Ascending aorta (tissue), 2 donors: ENCODE measurements around the gene HOXB6. TPM values are rescaled to one million over a fixed set of nuclear protein-coding genes. Genes with fewer than 3 reads are reported as not detected.

Experiments used
- DNase-seq, 2 donors: peaks; one replicate each; pipeline ENCODE4 v3.0.0-alpha.2; 2019; ENCODE audit warnings: low spot score in 2 of 2
- H3K27ac ChIP-seq, 2 donors: fragments of 200-600 bp; sonication (generic); one replicate each; pipeline ENCODE4 v1.5.1; 2016 to 2017; ENCODE audit warnings: mild to moderate bottlenecking in 1 of 2
- H3K27me3 ChIP-seq: fragments of 200-600 bp; sonication (generic); one replicate; pipeline ENCODE4 v1.5.1; 2017
- H3K36me3 ChIP-seq, 2 donors: fragments of 200-600 bp; sonication (generic); one replicate each; pipeline ENCODE4 v1.5.1; 2016
- H3K4me1 ChIP-seq, 2 donors: fragments of 200-600 bp; sonication (generic); one replicate each; pipeline ENCODE4 v1.5.1; 2016 to 2017; ENCODE audit warnings: mild to moderate bottlenecking in 1 of 2
- H3K4me3 ChIP-seq, 2 donors: fragments of 200-600 bp; sonication (generic); one replicate each; pipeline ENCODE4 v1.5.1; 2016 to 2017; ENCODE audit warnings: mild to moderate bottlenecking in 1 of 2
- H3K9me3 ChIP-seq, 2 donors: fragments of 200-600 bp; sonication (generic); one replicate each; pipeline ENCODE4 v1.5.1; 2016
- intact Hi-C: fragments of 100-400 bp; cut with DNase I; formaldehyde crosslinking; loops from one replicate; pipeline ENCODE4 v1.15.1; 2023
- total RNA-seq: library from RNA; depleted of rRNA; stranded (reverse); fragments of >200 nt; gene quantifications from one replicate; pipeline ENCODE4 v1.1.0, GENCODE V29; 2016
- TF ChIP-seq, protein P1 (sequence below), 3 experiments: fragments of 200-600 bp in 2 of 3; fragments of 450-650 bp in 1 of 3; sonication (generic) in 2 of 3; IDR thresholded peaks; one replicate each; pipeline ENCODE4 v1.5.1; 2016 to 2019; ENCODE audit warnings: antibody characterized with exemption in 3 of 3, mild to moderate bottlenecking in 1 of 3, moderate library complexity in 1 of 3

HOXB6 gene
- total RNA-seq, 1 donor from 2014 or later: 5.1 TPM

DNA sequence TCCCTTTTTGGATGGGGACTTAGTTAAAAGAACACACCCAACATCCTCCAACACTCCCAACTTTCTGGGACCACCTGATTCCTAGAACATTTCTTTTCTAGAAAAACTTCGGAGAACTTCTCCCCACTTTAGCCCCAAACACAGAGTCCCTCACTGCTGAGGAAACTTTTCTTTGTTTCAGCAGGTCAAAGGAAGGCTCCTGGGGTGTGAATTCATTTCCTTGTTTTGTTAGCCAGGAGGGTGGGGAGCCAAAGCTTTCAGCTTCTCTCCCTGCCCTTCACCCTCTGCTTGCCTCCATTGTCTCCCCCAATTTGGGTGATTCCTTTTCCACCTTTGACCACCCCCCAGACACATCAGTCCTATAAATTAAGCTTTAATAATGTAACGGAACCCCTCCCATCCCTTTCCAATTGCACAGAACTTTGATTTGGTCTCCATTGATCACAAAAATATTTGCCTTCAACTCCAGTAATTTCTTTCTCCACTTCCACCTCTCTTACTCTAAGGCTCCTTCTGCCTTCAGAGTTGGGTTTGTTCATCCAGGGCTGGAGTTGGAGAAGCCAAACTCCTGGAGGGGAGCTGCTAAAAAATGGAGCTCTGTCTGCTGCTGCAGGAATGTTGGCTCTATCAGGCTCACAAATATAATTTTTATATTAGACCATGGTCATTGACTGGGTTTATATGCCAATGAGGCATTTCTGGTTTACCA lies 37.0 kb downstream of the HOXB6 start:
- no peaks in the 10 kb centered on the region for H3K9me3 ChIP-seq
- H3K27me3 ChIP-seq: no peaks in the 10 kb centered on the region
- H3K36me3 ChIP-seq: no peaks in the 10 kb centered on the region
- intact Hi-C loops: no loop called here
- H3K4me3 ChIP-seq: peak overlapping the region in 1 of 2 donors; percentile 75
- DNase-seq: no peak
- peaks cover 2 to 77% of the 10 kb centered on the region in 2 donors for H3K4me1 ChIP-seq
- H3K27ac ChIP-seq: peak overlapping the region; percentile 93 to 97
- TF ChIP-seq, protein P1, sequence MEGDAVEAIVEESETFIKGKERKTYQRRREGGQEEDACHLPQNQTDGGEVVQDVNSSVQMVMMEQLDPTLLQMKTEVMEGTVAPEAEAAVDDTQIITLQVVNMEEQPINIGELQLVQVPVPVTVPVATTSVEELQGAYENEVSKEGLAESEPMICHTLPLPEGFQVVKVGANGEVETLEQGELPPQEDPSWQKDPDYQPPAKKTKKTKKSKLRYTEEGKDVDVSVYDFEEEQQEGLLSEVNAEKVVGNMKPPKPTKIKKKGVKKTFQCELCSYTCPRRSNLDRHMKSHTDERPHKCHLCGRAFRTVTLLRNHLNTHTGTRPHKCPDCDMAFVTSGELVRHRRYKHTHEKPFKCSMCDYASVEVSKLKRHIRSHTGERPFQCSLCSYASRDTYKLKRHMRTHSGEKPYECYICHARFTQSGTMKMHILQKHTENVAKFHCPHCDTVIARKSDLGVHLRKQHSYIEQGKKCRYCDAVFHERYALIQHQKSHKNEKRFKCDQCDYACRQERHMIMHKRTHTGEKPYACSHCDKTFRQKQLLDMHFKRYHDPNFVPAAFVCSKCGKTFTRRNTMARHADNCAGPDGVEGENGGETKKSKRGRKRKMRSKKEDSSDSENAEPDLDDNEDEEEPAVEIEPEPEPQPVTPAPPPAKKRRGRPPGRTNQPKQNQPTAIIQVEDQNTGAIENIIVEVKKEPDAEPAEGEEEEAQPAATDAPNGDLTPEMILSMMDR (IDR thresholded peaks at IDR 0.05): no peak

DNA sequence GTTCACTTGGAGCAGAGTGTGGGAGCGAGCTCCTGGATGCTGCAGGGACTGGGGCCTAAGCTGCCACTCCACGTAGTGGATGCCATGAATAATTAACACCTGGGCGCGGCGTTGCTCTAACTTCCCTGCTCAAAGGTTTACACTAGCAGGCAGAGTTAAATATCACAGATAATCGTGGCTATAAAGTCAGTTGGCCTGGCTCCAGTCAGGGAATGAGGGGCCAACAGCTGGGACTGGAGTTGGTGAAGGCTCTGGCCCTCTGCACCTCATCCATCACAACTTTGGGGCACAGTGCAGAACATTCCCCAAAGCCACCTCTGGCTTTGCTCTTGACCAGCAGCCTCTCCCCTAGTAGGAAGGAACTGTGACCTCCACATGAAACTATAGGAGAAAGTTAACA lies 37.6 kb downstream of the HOXB6 start:
- TF ChIP-seq, protein P1 (IDR thresholded peaks at IDR 0.05): no peak
- Histone ChIP-seq H3K36me3 (no peaks in the 10 kb centered on the region), H3K4me1 (peaks cover 2 to 74% of the 10 kb centered on the region in 2 donors), H3K27ac (peak overlapping the region; percentile 58 to 97), H3K4me3 (no peak overlapping the region), H3K27me3 (no peaks in the 10 kb centered on the region), H3K9me3 (no peaks in the 10 kb centered on the region)
- intact Hi-C loops: no loop called here
- no peak for DNase-seq

DNA sequence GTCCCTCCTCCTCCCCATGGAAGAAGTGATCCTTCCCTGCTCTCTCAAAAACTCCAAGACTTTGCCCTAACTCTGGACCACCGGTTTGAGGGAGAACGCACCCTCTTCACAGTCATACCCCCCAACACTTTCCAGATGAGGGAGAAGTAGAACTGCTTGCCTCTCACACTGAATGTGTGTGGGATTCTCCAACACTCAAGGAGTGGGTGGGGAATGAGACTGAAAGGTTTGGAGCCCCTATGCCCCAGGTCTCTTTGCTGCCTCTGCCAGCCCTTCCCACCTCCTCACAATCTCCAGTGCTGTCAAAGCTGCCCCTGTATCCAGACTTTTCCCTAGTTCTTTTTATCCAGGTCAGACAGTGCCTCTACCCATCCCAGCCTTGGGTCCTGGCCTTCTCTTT lies 38.1 kb downstream of the HOXB6 start:
- Histone ChIP-seq H3K27ac (peak overlapping the region; percentile 58 to 97), H3K36me3 (no peaks in the 10 kb centered on the region), H3K4me1 (peaks cover 2 to 74% of the 10 kb centered on the region in 2 donors), H3K27me3 (no peaks in the 10 kb centered on the region), H3K9me3 (no peaks in the 10 kb centered on the region), H3K4me3 (no peak overlapping the region)
- intact Hi-C loops: no loop called here
- no peak for DNase-seq
- TF ChIP-seq, protein P1 (IDR thresholded peaks at IDR 0.05): no peak

DNA sequence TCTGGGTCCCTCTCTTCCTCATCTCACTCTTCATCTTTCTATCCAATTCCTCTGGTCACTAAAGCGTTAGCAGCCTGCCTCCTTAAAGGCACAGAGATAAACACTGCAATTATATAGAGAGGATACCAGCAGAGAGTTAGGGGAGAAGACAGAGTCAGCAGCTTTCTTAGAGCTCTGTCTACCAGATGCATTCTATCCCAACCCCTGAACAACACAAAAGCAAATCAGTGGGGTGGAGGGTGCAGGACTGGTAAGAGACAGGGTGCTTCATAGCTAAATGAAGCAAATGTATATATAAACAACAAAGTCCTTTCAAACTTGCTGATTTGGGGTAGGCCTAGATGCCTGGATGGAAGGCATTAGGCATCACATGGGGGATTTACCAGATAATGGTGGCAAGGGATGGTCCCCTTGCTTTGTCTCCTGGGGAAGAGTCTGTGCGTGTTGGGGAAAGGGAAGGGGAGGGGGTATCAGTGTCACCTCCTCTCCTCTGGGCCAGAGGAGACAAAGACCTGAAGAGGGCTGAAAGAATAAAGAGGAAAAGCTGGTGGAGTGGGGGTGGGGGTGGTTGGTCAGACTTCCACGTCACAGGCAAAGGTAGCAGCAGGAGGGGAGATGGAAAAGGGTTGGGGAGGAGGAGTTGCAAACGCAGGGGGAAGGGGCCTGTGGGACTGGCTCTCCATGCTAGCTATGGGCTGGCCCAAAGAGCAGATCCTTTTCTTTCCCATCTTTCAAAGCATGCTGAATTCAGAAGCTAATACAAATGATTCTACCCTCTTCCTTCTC lies 38.7 kb downstream of the HOXB6 start:
- H3K4me3 ChIP-seq: no peak overlapping the region
- H3K36me3 ChIP-seq: no peaks in the 10 kb centered on the region
- H3K27me3 ChIP-seq: no peaks in the 10 kb centered on the region
- peak overlapping the region; percentile 74 to 97 for H3K27ac ChIP-seq
- intact Hi-C loops: no loop called here
- no peak for DNase-seq
- TF ChIP-seq, protein P1 (IDR thresholded peaks at IDR 0.05): no peak
- no peaks in the 10 kb centered on the region for H3K9me3 ChIP-seq
- peaks cover 2 to 73% of the 10 kb centered on the region in 2 donors for H3K4me1 ChIP-seq

DNA sequence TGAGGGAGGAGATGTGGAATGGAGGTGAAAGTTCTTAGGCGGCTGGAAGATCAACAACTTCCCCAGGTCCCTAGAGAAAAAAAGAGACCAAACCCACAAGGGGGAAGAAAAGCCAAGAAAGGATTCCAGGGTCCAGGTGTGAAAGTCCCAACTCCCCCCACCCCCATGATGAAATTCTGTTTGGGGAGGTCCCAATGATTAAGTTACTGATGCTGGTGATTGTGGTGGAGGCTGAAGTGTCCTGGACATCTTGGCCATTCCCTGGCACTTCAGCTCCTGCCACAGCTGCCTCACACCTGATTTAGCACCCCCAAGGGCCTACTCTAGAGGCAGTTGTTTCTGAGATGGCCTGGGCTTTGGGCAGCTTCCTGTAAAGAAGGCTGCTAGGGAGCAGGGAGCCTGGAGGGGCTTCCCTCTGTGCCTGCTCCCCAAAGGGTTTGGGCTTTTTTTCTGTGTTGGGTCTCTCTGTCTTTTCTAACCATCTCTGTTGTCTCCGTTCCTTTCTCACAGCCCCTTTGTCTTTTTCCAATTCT lies 39.7 kb downstream of the HOXB6 start:
- Histone ChIP-seq H3K36me3 (no peaks in the 10 kb centered on the region), H3K9me3 (no peaks in the 10 kb centered on the region), H3K27ac (peak overlapping the region; percentile 61 to 74), H3K4me3 (peak overlapping the region; percentile 59 to 71), H3K27me3 (no peaks in the 10 kb centered on the region), H3K4me1 (peaks cover 2 to 74% of the 10 kb centered on the region in 2 donors)
- TF ChIP-seq, protein P1 (IDR thresholded peaks at IDR 0.05): no peak
- no peak for DNase-seq
- intact Hi-C loops: no loop called here
